IMR-90 (cell line): ENCODE measurements around the gene USH2A. TPM values are rescaled to one million over a fixed set of nuclear protein-coding genes. Genes with fewer than 3 reads are reported as not detected.
A peak's percentile ranks its signal among the peaks of the same experiment; 100 is the strongest.

Experiments used
- ATAC-seq: fragments of 200-7000 bp; cut with Tn5 transposase; 2 replicates; pipeline ENCODE4 v1.9.1; 2020; ENCODE audit warnings: low read depth, mild to moderate bottlenecking, moderate library complexity
- BruUV-seq: library from RNA; stranded (reverse); fragments of 400-500 nt; replicated peaks from 2 replicates; lab custom pipeline; 2021; lab: Mats Ljungman, UMichigan
- CTCF ChIA-PET: fragments of 300-600 bp; formaldehyde crosslinking; extraction: SDS; loops from one replicate; lab custom pipeline; 2021; ENCODE audit warnings: antibody characterized with exemption; lab: Yijun Ruan, JAX
- POLR2A ChIA-PET: fragments of 300-600 bp; sonication (Branson Sonifier 250); formaldehyde crosslinking; loops from one replicate; lab custom pipeline; 2022; ENCODE audit warnings: antibody characterized with exemption; ENCODE audit not compliant: unreplicated experiment; lab: Charles Lee
- DNase-seq: peaks from one replicate; pipeline ENCODE4 v3.0.0; 2013
- H2AFZ ChIP-seq: replicated peaks from 2 replicates; pipeline ENCODE3; 2013; ENCODE audit warnings: low read length, mild to moderate bottlenecking; ENCODE audit not compliant: poor library complexity
- H2AK5ac ChIP-seq: 2 replicates; pipeline ENCODE4 v1.6.1; 2013; ENCODE audit warnings: low read depth, low read length, inconsistent platforms
- H2AK9ac ChIP-seq: replicated peaks from 2 replicates; pipeline ENCODE3; 2013; ENCODE audit warnings: mild to moderate bottlenecking, low read depth, low read length, moderate library complexity; ENCODE audit not compliant: poor library complexity
- H2BK120ac ChIP-seq: 2 replicates; pipeline ENCODE4 v1.6.1; 2013; ENCODE audit warnings: low read depth, low read length, inconsistent platforms
- H2BK15ac ChIP-seq: 3 replicates; pipeline ENCODE4 v1.6.1; 2013; ENCODE audit warnings: low read depth, low read length, inconsistent platforms
- H2BK20ac ChIP-seq: 2 replicates; pipeline ENCODE4 v1.6.1; 2013; ENCODE audit warnings: low read depth, mild to moderate bottlenecking, inconsistent platforms, low read length, moderate library complexity
- H2BK5ac ChIP-seq: 2 replicates; pipeline ENCODE4 v1.6.1; 2013; ENCODE audit warnings: mild to moderate bottlenecking, low read depth, low read length, inconsistent platforms; ENCODE audit not compliant: poor library complexity, severe bottlenecking
- H3K14ac ChIP-seq: replicated peaks from 2 replicates; pipeline ENCODE4 v1.6.1; 2013; ENCODE audit warnings: low read depth, low read length, inconsistent platforms
- H3K18ac ChIP-seq: 2 replicates; pipeline ENCODE4 v1.6.1; 2013; ENCODE audit warnings: low read depth, low read length, control low read depth
- H3K23ac ChIP-seq: 2 replicates; pipeline ENCODE4 v1.6.1; 2013; ENCODE audit warnings: low read depth, low read length, inconsistent platforms
- H3K27ac ChIP-seq: 2 replicates; pipeline ENCODE4 v1.5.1; 2013; ENCODE audit warnings: mild to moderate bottlenecking, control low read depth, low read length; ENCODE audit not compliant: insufficient read depth
- H3K27me3 ChIP-seq: 2 replicates; pipeline ENCODE4 v1.6.1; 2013; ENCODE audit warnings: low read length; ENCODE audit not compliant: control insufficient read depth, insufficient read depth
- H3K36me3 ChIP-seq: 2 replicates; pipeline ENCODE4 v1.6.1; 2013; ENCODE audit warnings: low read length, mixed read lengths; ENCODE audit not compliant: control insufficient read depth, insufficient read depth
- H3K4ac ChIP-seq: 2 replicates; pipeline ENCODE4 v1.6.1; 2013; ENCODE audit warnings: low read depth, low read length, inconsistent platforms
- H3K4me1 ChIP-seq: 2 replicates; pipeline ENCODE4 v1.6.1; 2013; ENCODE audit warnings: low read length, mixed read lengths; ENCODE audit not compliant: control insufficient read depth, insufficient read depth
- H3K4me2 ChIP-seq: 2 replicates; pipeline ENCODE4 v1.6.1; 2013; ENCODE audit warnings: low read depth, mild to moderate bottlenecking, control low read depth, low read length, moderate library complexity
- H3K4me3 ChIP-seq: 2 replicates; pipeline ENCODE4 v1.5.1; 2013; ENCODE audit warnings: low read depth, mild to moderate bottlenecking, control low read depth, low read length, moderate library complexity; ENCODE audit not compliant: insufficient read depth
- H3K56ac ChIP-seq: 2 replicates; pipeline ENCODE4 v1.6.1; 2013; ENCODE audit warnings: low read length, inconsistent platforms; ENCODE audit not compliant: insufficient read depth; ENCODE audit errors: extremely low read depth
- H3K79me1 ChIP-seq, 2 experiments: 2 replicates each; pipeline ENCODE4 v1.6.1; 2013; ENCODE audit warnings: low read length in 2 of 2, inconsistent platforms in 1 of 2, low read depth in 1 of 2
- H3K9ac ChIP-seq: 2 replicates; pipeline ENCODE4 v1.6.1; 2013; ENCODE audit warnings: low read depth, low read length, control low read depth
- H3K9me1 ChIP-seq: 2 replicates; pipeline ENCODE4 v1.6.1; 2013; ENCODE audit warnings: low read length, inconsistent platforms; ENCODE audit not compliant: insufficient read depth
- H3K9me3 ChIP-seq: 2 replicates; pipeline ENCODE4 v1.6.1; 2013; ENCODE audit warnings: low read length; ENCODE audit not compliant: control insufficient read depth, insufficient read depth
- H4K20me1 ChIP-seq: 2 replicates; pipeline ENCODE4 v1.6.1; 2013; ENCODE audit warnings: low read length, inconsistent platforms; ENCODE audit not compliant: insufficient read depth
- H4K5ac ChIP-seq: 2 replicates; pipeline ENCODE4 v1.6.1; 2013; ENCODE audit warnings: mild to moderate bottlenecking, low read depth, low read length, control low read depth
- H4K8ac ChIP-seq, 2 experiments: 2 replicates each; pipeline ENCODE4 v1.6.1; 2013; ENCODE audit warnings: low read depth in 2 of 2, low read length in 2 of 2, control low read depth in 1 of 2, inconsistent platforms in 1 of 2
- H4K91ac ChIP-seq: 2 replicates; pipeline ENCODE4 v1.6.1; 2013; ENCODE audit warnings: low read depth, low read length, inconsistent platforms; ENCODE audit not compliant: insufficient read depth
- BHLHE40 ChIP-seq: fragments of 150-350 bp; IDR thresholded peaks from 2 replicates; pipeline ENCODE4 v1.6.1; 2016; ENCODE audit warnings: mild to moderate bottlenecking, low read depth, low read length
- CEBPB ChIP-seq: IDR thresholded peaks from 2 replicates; pipeline ENCODE4 v1.6.1; 2012; ENCODE audit warnings: low read depth, low read length, improper control_type of control experiment
- CHD1 ChIP-seq: IDR thresholded peaks from 2 replicates; pipeline ENCODE4 v1.6.1; 2012; ENCODE audit warnings: low read depth, low read length, improper control_type of control experiment
- CTCF ChIP-seq: conservative IDR thresholded peaks from 2 replicates; pipeline ENCODE4 v1.5.1; 2012; ENCODE audit warnings: mild to moderate bottlenecking, low read depth, low read length, improper control_type of control experiment
- ELK1 ChIP-seq: fragments of 150-350 bp; IDR thresholded peaks from 2 replicates; pipeline ENCODE4 v1.6.1; 2016; ENCODE audit warnings: low read depth, mild to moderate bottlenecking, low read length, moderate library complexity, borderline replicate concordance
- FOS ChIP-seq: fragments of 150-350 bp; IDR thresholded peaks from 2 replicates; pipeline ENCODE4 v1.6.1; 2016; ENCODE audit warnings: low read depth, low read length
- MAFK ChIP-seq: IDR thresholded peaks from 2 replicates; pipeline ENCODE4 v1.6.1; 2012; ENCODE audit warnings: low read depth, low read length, improper control_type of control experiment
- MAZ ChIP-seq: IDR thresholded peaks from 2 replicates; pipeline ENCODE4 v1.6.1; 2012; ENCODE audit warnings: low read depth, mild to moderate bottlenecking, low read length, improper control_type of control experiment, moderate library complexity, borderline replicate concordance
- MXI1 ChIP-seq: IDR thresholded peaks from 2 replicates; pipeline ENCODE4 v1.6.1; 2012; ENCODE audit warnings: low read depth, mild to moderate bottlenecking, low read length, moderate library complexity, borderline replicate concordance
- NFE2L2 ChIP-seq: fragments of 150-350 bp; IDR thresholded peaks from 2 replicates; pipeline ENCODE4 v1.6.1; 2016; ENCODE audit warnings: low read depth, mild to moderate bottlenecking, low read length
- POLR2A ChIP-seq: IDR thresholded peaks from 2 replicates; pipeline ENCODE4 v1.6.1; 2012; ENCODE audit warnings: mild to moderate bottlenecking, low read depth, low read length
- RAD21 ChIP-seq: IDR thresholded peaks from 2 replicates; pipeline ENCODE4 v1.6.1; 2012; ENCODE audit warnings: low read length, improper control_type of control experiment
- RCOR1 ChIP-seq: IDR thresholded peaks from 2 replicates; pipeline ENCODE4 v1.6.1; 2012; ENCODE audit warnings: mild to moderate bottlenecking, low read length, improper control_type of control experiment; ENCODE audit not compliant: insufficient replicate concordance
- RFX5 ChIP-seq: IDR thresholded peaks from 2 replicates; pipeline ENCODE4 v1.8.0; 2012; ENCODE audit warnings: low read depth, mild to moderate bottlenecking, low read length, moderate library complexity
- SMC3 ChIP-seq: fragments of 150-350 bp; IDR thresholded peaks from 2 replicates; pipeline ENCODE4 v1.6.1; 2016; ENCODE audit warnings: low read depth, mild to moderate bottlenecking, antibody characterized with exemption, low read length, moderate library complexity
- USF2 ChIP-seq: fragments of 150-350 bp; IDR thresholded peaks from 2 replicates; pipeline ENCODE4 v1.6.1; 2017; ENCODE audit warnings: mild to moderate bottlenecking, antibody characterized with exemption, low read length, low read depth
- WGBS, 2 experiments: methylation state at CpG; one replicate each; pipeline versions ENCODE4 v1.1.5 to v1.1.7; 2013; ENCODE audit warnings: missing lambda C conversion rate in 2 of 2; ENCODE audit not compliant: insufficient read length in 1 of 2; ENCODE audit errors: extremely low coverage in 2 of 2; 5-methylcytosine and 5-hydroxymethylcytosine counted together
- dilution Hi-C: fragments of 300-500 bp; cut with HindIII; formaldehyde crosslinking; loops from one replicate; pipeline ENCODE4 v1.14.3; 2018; ENCODE audit warnings: low sequenced_read_pairs; ENCODE audit not compliant: unreplicated experiment
- in situ Hi-C: fragments of 300-500 bp; cut with MboI; formaldehyde crosslinking; loops from 3 replicates; pipeline ENCODE4 v1.14.3; 2019; ENCODE audit warnings: low sequenced_read_pairs, inconsistent platforms, mixed read lengths
- intact Hi-C: fragments of 100-400 bp; cut with micrococcal nuclease; formaldehyde crosslinking; loops from 2 replicates; pipeline ENCODE4 v1.10.0; 2022
- polyA plus RNA-seq, 3 experiments: library from polyadenylated mRNA; depleted of rRNA; stranded (reverse); fragments of >200 nt; gene quantifications; 2 replicates each; pipeline ENCODE4 v1.2.3, GENCODE V29; 2012; ENCODE audit warnings: low replicate concordance in 1 of 3
- total RNA-seq: library from RNA; depleted of rRNA; stranded (reverse); fragments of >200 nt; gene quantifications from 2 replicates; pipeline ENCODE4 v1.2.3, GENCODE V29; 2012

USH2A gene
- total and polyA plus RNA-seq, 2 of the 4 experiments (the other 2 are of a cell fraction): under 0.01 to 0.02 TPM

- no peak overlapping the region for H3K14ac ChIP-seq
- no peaks in the 10 kb centered on the region for H3K4me1 ChIP-seq
- no CpG with 5 or more reads among the region's 1 CpG for WGBS, 2 experiments
- H2AK9ac ChIP-seq: no peak overlapping the region
- H2BK5ac ChIP-seq: no peak overlapping the region
- no peaks in the 10 kb centered on the region for H3K79me1 ChIP-seq
- H2AFZ ChIP-seq: no peak overlapping the region
- H4K91ac ChIP-seq: no peak overlapping the region
- no peak overlapping the region for H4K5ac ChIP-seq
- no peak overlapping the region for H3K56ac ChIP-seq
- H4K8ac ChIP-seq: no peak overlapping the region
- in situ Hi-C loops: no loop called here
- ChIA-PET CTCF (interaction anchor here (0.6 kb wide), 1 partner anchor 161 kb away, joined by 5 read pairs; no protein-coding TSS in a partner anchor), POLR2A (no interaction called here)
- H2AK5ac ChIP-seq: no peak overlapping the region
- dilution Hi-C loops: no loop called here
- no peaks in the 10 kb centered on the region for H3K9me1 ChIP-seq
- no peak overlapping the region for H3K9ac ChIP-seq
- H3K4ac ChIP-seq: no peak overlapping the region
- H2BK20ac ChIP-seq: no peak overlapping the region
- H3K27me3 ChIP-seq: no peaks in the 10 kb centered on the region
- TF ChIP-seq USF2 (no peak), MAFK (no peak), CTCF (no peak), RAD21 (no peak), MAZ (no peak), ELK1 (no peak), BHLHE40 (no peak), SMC3 (no peak), RFX5 (no peak), RCOR1 (no peak), POLR2A (no peak), MXI1 (no peak), CEBPB (no peak), FOS (no peak), CHD1 (no peak), NFE2L2 (no peak)
- H3K9me3 ChIP-seq: no peaks in the 10 kb centered on the region
- intact Hi-C loops: no loop called here
- H3K4me3 ChIP-seq: no peak overlapping the region
- H3K23ac ChIP-seq: no peak overlapping the region
- no peaks in the 10 kb centered on the region for H3K36me3 ChIP-seq
- no peak overlapping the region for H2BK120ac ChIP-seq
- ATAC-seq (0 out of 2 replicates have a peak, but pooled peaks have one; percentile 54), DNase-seq (peak; percentile 72)
- no peak overlapping the region for H3K4me2 ChIP-seq
- BruUV-seq: no TSS peak
- no peaks in the 10 kb centered on the region for H4K20me1 ChIP-seq
- H3K18ac ChIP-seq: no peak overlapping the region
- no peak overlapping the region for H3K27ac ChIP-seq
- H2BK15ac ChIP-seq: no peak overlapping the region
Observed at GRCh38 chr1:215958841-215959240, 464.4 kb downstream of the USH2A start.
